Measurements from ENCODE around the gene THAP2. TPM values are rescaled to one million over a fixed set of nuclear protein-coding genes. Genes with fewer than 3 reads are reported as not detected.

THAP2 gene
- total RNA-seq, 1 donor from 2014 or later = 5.2 TPM

- no peak for DNase-seq (ENCODE audit: low spot score)
- H3K4me3 Mint-ChIP-seq (ENCODE audit: unreplicated experiment) = no peak overlapping the region
- no peaks in the 10 kb centered on the region for H3K36me3 Mint-ChIP-seq (ENCODE audit: low read depth)
- no peak overlapping the region for H3K27ac Mint-ChIP-seq (ENCODE audit: unreplicated experiment)
- H3K27me3 Mint-ChIP-seq (ENCODE audit: low read depth) = no peaks in the 10 kb centered on the region
- H3K9me3 Mint-ChIP-seq (ENCODE audit: low read depth) = no peaks in the 10 kb centered on the region
- peaks cover 3% of the 10 kb centered on the region for H3K4me1 Mint-ChIP-seq (ENCODE audit: low read depth)
- TF ChIP-seq, protein P1, sequence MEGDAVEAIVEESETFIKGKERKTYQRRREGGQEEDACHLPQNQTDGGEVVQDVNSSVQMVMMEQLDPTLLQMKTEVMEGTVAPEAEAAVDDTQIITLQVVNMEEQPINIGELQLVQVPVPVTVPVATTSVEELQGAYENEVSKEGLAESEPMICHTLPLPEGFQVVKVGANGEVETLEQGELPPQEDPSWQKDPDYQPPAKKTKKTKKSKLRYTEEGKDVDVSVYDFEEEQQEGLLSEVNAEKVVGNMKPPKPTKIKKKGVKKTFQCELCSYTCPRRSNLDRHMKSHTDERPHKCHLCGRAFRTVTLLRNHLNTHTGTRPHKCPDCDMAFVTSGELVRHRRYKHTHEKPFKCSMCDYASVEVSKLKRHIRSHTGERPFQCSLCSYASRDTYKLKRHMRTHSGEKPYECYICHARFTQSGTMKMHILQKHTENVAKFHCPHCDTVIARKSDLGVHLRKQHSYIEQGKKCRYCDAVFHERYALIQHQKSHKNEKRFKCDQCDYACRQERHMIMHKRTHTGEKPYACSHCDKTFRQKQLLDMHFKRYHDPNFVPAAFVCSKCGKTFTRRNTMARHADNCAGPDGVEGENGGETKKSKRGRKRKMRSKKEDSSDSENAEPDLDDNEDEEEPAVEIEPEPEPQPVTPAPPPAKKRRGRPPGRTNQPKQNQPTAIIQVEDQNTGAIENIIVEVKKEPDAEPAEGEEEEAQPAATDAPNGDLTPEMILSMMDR (IDR thresholded peaks at IDR 0.05) = no peak
Observed at GRCh38 chr12:71726548-71726947, 62.4 kb downstream of the THAP2 start.

DNA sequence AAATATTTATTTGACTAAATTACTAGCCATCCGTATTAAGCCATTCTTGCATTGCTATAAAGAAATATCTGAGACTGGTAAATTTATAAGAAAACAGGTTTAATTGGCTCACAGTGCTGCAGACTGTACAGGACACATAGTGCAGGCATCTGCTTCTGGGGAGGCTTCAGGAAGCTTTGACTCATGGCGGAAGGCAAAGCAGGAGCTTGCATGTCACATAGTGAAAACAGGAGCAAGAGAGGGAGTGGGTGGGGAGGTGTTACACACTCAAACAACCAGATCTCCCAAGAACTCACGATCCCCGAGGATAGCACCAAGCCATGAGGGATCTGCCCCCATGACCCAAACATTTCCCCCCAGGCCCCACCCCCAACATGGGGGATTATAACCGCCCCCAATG, 63.9 kb downstream of the THAP2 start:
- H3K27ac Mint-ChIP-seq (ENCODE audit: unreplicated experiment) = no peak overlapping the region
- TF ChIP-seq, protein P1 (IDR thresholded peaks at IDR 0.05) = no peak
- no peaks in the 10 kb centered on the region for H3K36me3 Mint-ChIP-seq (ENCODE audit: low read depth)

More for the DNA sequence above, 63.9 kb downstream of the THAP2 start:
- Mint-ChIP-seq H3K4me1 (ENCODE audit: low read depth) (peaks cover 3% of the 10 kb centered on the region), H3K27me3 (ENCODE audit: low read depth) (no peaks in the 10 kb centered on the region), H3K9me3 (ENCODE audit: low read depth) (no peaks in the 10 kb centered on the region), H3K4me3 (ENCODE audit: unreplicated experiment) (no peak overlapping the region)
- no peak for DNase-seq (ENCODE audit: low spot score)

Other genes with a start within 250 kb of the THAP2 start
- 13.8 to 31.0 TPM (median 14.3 TPM) in 3 replicates for gene LGR5, start 224.5 kb upstream of the THAP2 start, total RNA-seq
- 36.7 to 62.6 TPM (median 39.6 TPM) in 3 replicates for gene ZFC3H1, start 453 bp upstream of the THAP2 start, total RNA-seq
- gene TMEM19, start 21.8 kb downstream of the THAP2 start, total RNA-seq = 25.7 to 35.0 TPM (median 27.5 TPM) in 3 replicates
- 77.1 to 95.8 TPM (median 88.9 TPM) in 3 replicates for gene RAB21, start 90.6 kb downstream of the THAP2 start, total RNA-seq
- 31.3 to 40.2 TPM (median 36.1 TPM) in 3 replicates for gene TBC1D15, start 175.5 kb downstream of the THAP2 start, total RNA-seq